GM19023 (cell line): ENCODE results near the gene C11orf24.
"Not testable (repeated sequence)": the region's sequence is repeated elsewhere in the genome, so short reads cannot be mapped to it uniquely, and the experiment has no call there.

ENCODE experiments used
- ATAC-seq: cut with Tn5 transposase; IDR thresholded peaks from one replicate; pipeline ENCODE4 v1.9.1; 2021; ENCODE audit warnings: mild to moderate bottlenecking, moderate library complexity; ENCODE audit not compliant: unreplicated experiment

The C11orf24 gene

GRCh38 chr11:68300076-68300830, 28.5 kb upstream of the C11orf24 start:
- no peak for ATAC-seq

- not testable (repeated sequence) for ATAC-seq
Observed at GRCh38 chr11:68299517-68299879, 27.7 kb upstream of the C11orf24 start.

- ATAC-seq, result no peak
Observed at GRCh38 chr11:68298659-68299516, 27.1 kb upstream of the C11orf24 start.

- no peak for ATAC-seq
Observed at GRCh38 chr11:68297812-68298658, 26.3 kb upstream of the C11orf24 start.

- ATAC-seq, result no peak
Observed at GRCh38 chr11:68297494-68297811, 25.7 kb upstream of the C11orf24 start.

- ATAC-seq, result no peak
Observed at GRCh38 chr11:68297052-68297378, 25.2 kb upstream of the C11orf24 start.

- ATAC-seq, result no peak
Observed at GRCh38 chr11:68296344-68297051, 24.7 kb upstream of the C11orf24 start.

GRCh38 chr11:68295940-68296339, 24.2 kb upstream of the C11orf24 start:
- no peak for ATAC-seq

- ATAC-seq, result no peak
Observed at GRCh38 chr11:68295271-68295670, 23.5 kb upstream of the C11orf24 start.

- ATAC-seq, result no peak
Observed at GRCh38 chr11:68293708-68294107, 21.9 kb upstream of the C11orf24 start.

- ATAC-seq, result no peak
Observed at GRCh38 chr11:68289456-68289855, 17.7 kb upstream of the C11orf24 start.

GRCh38 chr11:68287419-68287818, 15.6 kb upstream of the C11orf24 start:
- no peak for ATAC-seq

- not testable (repeated sequence) for ATAC-seq
Observed at GRCh38 chr11:68284588-68284987, 12.8 kb upstream of the C11orf24 start.

GRCh38 chr11:68282861-68283230, 11.1 kb upstream of the C11orf24 start:
- ATAC-seq, result no peak

- no peak for ATAC-seq
Observed at GRCh38 chr11:68282141-68282860, 10.5 kb upstream of the C11orf24 start.

GRCh38 chr11:68279676-68280075, 7.9 kb upstream of the C11orf24 start:
- ATAC-seq, result no peak

- no peak for ATAC-seq
Observed at GRCh38 chr11:68276861-68277260, 5.1 kb upstream of the C11orf24 start.

GRCh38 chr11:68275721-68276507, 4.1 kb upstream of the C11orf24 start:
- no peak for ATAC-seq

GRCh38 chr11:68274306-68274705, 2.5 kb upstream of the C11orf24 start:
- no peak for ATAC-seq
